GM04504 (cell line): ENCODE measurements around the gene SLC44A2.

Experiments used
- DNase-seq: peaks from one replicate; pipeline ENCODE4 v3.0.0-alpha.2; 2012; ENCODE audit warnings: low read depth

Gene SLC44A2

DNA sequence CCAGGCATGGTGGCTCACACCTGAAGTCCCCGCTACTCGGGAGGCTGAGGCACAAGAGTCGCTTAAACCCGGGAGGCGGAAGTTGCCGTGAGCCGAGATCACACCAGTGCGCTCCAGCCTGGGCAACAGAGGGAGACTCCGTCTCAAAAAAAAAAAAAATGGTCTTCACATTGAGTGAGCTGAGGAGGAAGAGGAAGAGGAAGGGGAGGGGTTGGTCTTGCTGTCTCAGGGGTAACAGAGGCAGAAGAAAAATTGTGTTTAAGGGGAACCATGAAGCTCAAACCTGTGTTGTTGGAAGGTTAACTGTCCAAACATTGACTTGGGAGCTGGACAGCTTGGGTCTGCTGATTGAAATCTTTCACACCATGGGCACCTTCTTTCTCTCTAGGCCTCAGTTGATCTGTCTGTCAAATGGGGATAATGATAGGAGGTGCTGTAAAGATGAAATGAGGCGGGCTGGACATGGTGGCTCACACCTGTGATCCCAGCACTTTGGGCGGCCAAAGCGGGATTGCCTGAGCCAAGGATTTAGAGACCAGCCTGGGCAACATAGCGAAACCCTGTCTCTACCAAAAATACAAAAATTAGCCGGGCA is 9.8 kb upstream of the SLC44A2 start:
- DNase-seq: no peak

DNA sequence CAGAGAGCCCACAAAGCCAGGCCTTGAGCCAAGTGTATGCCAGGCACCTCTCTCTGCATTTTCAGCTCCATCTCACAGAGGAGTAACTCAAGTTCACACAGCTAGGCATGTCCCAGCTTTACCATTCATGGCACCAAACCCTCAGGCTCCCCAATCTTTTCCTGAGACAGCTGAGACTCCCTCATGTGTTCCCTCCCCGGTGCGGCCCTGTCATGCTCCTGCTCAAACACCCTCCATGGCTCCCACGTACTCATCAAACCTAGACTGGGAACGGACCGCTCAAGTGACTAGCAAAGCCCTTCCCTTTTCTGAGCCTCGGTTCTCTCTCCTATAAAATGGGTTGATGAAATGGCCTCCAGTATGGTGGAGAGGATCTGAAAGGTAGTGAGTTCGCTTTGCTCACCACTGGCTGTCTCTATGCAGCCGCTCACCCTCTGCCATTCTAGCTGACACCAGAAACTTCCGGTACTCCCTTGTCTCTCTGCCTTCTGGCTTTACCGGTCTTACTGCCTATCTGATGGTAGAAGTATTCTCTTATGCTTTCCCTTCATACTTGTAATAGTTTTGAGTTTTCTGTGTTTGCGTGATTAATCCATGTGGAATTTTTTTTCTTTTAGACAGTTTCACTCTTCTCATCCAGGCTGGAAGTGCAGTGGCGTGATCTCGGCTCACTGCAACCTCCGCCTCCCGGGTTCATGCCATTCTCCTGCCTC is 7.8 kb upstream of the SLC44A2 start:
- DNase-seq: peak; percentile 66

DNA sequence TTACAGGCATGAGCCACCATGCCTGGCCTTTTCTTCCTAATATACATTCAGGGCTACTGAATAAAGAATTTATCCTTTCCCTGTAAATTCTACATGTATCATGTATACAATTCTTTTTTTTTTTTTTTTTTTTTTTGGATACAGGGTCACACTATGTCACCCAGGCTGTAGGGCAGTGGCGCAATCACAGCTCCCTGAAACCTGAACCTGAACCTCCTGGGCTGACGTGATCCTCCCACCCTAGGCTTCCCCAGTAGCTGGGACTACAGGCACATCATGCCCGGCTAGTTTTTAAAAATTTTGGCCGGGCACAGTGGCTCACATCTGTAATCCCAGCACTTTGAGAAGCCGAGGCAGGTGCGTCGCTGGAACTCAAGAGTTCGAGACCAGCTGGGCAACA is 6.5 kb upstream of the SLC44A2 start:
- DNase-seq: no peak

DNA sequence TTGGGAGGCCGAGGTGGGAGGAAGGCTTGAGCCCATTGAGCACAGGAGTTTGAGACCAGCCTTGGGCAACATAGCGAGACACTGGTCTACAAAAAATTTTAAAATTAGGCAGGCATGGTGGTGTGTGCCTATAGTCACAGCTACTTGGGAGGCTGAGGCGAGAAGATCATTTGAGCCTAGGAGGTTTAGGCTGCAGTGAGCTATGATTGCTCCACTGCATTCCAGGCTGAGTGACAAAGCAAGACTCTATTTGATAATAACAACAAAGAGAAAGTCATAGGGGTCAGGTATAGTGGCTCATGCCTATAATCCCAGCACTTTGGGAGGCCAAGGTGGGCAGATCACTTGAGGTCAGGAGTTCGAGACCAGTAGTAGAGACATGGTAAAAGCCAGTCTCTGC is 4.6 kb upstream of the SLC44A2 start:
- DNase-seq: no peak

DNA sequence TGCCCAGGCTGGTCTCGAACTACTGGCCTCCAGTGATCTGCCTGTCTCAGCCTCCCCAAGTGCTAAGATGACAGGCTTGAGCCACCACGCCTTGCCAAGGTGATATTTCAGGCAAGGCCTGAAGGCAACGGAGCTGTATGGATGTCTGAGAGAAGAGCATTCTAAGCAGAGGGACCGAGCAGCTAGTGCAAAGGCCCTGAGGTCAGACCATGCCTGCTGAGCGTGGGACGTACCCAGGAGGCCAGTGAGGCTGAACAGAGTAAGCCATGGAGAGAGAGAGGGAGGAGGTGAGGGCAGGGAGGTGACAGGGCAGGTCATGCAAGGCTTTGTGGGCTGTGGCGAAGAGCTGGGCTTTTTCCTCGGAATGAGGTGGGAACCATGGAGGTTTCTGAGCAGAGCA is 3.4 kb upstream of the SLC44A2 start:
- DNase-seq: no peak

DNA sequence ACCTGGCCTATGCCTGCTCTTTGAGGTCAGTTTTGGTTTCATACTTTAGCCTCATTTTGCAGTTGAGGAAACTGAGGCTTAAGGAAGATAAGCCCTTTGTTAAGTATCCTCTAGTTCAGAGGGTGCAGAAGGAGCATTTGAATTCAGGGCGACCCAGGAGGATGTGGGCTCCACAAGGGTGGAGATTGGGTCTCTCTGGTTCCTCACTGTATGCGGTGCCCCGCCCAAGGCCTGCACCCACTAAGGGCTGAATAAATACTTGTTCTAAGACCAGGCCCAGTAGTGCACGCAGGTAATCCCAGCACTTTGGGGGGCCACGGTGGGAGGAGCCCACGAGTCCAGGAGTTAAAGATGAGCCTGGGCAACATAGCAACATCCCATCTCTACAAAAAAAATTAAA is 768 bp upstream of the SLC44A2 start:
- no peak for DNase-seq

DNA sequence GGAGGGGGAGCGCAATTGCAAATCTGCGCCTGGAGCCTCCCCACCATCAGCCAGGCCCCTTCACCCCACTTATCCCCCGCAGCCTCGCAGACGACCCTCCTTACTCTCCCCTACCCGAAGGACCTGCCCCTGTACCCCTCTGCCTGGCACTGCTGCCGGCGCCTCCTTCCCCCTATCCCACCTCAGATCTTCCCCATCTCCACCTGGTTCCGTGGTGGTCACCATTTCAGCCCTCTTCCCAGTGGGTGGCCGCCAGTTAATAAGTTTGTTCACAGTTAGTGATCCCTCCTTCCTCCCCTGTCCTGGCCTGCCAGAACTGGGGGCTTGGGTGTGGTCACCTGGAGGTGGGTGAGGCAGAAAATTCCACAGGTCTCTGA is 397 bp downstream of the SLC44A2 start:
- DNase-seq: no peak

DNA sequence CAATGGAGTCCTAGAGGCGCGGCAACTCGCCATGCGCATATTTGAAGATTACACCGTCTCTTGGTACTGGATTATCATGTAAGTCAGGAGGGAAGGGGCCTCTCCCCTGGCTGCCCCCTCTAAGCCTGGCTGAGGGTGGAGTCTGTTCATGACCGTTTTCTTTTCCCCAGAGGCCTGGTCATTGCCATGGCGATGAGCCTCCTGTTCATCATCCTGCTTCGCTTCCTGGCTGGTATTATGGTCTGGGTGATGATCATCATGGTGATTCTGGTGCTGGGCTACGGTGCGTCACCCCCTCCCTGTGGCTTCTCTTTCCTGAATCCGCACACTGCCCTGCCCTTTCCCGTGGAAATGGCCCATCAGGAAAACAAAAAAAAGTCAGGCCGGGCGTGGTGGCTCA is 6.5 kb downstream of the SLC44A2 start:
- no peak for DNase-seq

DNA sequence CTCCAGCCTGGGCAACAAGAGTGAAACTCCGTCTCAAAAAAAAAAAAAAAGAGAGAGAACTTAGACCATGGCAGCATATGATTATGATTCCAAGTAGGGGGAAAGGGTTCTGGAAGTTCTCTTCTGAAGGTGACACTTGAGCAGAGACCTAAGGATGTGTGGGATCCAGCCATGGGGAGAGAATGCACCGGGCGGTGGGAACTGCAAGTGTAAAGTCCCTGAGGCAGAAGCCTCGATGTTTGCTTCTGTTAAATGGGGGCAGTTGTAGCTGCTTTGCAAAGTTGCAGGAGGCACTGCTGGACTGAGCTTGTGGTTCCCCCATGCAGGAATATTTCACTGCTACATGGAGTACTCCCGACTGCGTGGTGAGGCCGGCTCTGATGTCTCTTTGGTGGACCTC is 9.1 kb downstream of the SLC44A2 start:
- no peak for DNase-seq

DNA sequence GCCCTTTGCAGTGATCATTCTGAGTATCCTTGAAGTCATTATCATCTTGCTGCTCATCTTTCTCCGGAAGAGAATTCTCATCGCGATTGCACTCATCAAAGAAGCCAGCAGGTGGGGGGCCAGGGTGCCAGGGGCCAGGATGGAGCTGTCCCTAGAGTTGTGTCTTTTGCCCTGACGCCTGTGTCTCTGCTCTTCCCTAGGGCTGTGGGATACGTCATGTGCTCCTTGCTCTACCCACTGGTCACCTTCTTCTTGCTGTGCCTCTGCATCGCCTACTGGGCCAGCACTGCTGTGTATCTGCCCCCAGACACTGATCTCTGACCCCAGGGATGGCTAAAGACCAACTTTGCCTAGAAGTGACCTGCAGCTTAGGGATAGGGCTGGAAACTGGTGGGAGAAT is 9.6 kb downstream of the SLC44A2 start:
- DNase-seq: no peak

DNA sequence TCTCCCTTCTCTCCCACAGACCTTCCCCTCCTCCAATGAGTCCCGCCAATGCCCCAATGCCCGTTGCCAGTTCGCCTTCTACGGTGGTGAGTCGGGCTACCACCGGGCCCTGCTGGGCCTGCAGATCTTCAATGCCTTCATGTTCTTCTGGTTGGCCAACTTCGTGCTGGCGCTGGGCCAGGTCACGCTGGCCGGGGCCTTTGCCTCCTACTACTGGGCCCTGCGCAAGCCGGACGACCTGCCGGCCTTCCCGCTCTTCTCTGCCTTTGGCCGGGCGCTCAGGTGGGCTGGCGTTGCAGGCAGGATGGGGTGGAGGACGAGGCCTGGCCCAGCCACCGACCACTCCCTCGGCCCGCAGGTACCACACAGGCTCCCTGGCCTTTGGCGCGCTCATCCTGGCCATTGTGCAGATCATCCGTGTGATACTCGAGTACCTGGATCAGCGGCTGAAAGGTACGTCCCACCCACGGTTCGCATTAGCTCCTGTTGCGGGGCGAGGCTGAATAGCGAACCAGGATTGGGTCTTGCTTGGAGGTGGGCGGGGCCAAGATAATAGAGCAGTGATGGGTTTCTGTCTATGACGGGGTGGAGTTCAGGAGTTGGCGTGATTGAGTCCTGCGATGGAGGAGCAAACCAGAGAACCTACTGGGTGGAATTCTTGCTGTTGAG is 11.1 kb downstream of the SLC44A2 start:
- no peak for DNase-seq

DNA sequence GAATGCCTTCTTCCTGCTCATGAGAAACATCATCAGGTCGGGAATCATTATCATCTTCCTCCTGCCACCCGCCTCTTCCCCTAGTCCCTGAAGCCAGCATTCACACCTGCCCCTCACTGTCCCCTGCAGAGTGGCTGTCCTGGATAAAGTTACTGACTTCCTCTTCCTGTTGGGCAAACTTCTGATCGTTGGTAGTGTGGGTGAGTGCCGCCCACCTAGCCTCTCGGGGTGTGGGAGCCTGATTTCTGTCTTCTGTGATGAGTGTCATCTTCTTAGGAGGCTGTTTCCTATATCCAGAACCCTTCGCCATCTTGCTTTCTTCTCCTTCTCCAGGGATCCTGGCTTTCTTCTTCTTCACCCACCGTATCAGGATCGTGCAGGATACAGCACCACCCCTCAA is 12.5 kb downstream of the SLC44A2 start:
- no peak for DNase-seq

DNA sequence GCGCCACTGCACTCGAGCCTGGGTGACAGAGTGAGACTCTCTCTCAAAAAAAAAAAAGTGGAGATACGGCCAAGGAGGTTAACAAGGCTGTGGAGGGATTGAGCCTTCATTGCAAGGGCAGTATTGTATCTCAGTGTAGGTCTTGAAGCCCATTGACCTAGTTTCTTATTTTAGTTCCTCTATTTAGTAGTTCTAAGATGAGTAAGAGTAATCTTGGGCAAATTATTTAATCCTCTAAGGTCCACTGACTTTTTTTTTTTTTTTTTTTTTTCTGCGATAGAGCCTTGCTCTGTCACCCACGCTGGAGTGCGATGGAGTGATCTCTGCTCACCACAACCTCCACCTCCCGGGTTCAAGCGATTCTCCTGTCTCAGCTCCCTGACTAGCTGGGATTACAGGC is 14.5 kb downstream of the SLC44A2 start:
- DNase-seq: no peak

DNA sequence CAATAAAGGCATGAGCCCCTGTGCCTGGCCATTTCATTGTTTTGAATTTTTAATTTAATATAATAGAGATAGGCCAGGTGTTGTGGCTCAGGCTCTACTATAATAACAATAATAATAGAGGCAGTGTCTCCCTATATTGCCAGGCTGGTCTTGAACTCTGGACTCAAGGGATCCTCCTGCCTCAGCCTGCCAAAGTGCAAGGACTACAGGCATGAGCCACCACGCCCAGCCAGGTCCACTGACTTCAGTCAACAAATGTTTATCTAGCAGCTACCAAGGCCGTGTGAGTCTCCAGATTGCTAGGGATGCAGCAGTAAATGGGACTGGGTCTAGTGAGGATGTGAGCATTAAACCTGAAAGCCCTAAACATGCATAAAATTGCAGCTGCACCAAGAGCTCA is 15.0 kb downstream of the SLC44A2 start:
- no peak for DNase-seq

DNA sequence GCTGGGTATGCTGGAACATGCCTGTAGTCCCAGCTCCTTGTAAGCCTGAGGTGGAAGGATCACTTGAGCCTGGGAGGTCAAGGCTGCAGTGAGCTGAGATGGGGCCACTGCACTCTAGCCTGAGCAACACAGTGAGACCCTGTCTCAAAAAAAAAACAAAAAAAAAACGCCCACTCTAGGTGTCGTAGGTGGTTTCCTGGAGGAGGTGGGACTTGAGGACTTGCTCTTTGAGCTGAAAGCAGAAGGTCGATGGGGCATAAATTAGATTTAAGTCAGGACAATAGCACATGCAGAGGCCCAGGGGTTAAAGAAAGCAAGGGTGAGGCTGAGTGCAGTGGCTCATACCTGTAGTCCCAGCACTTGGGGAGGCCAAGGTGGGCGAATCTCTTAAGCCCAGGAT is 15.9 kb downstream of the SLC44A2 start:
- DNase-seq: no peak

DNA sequence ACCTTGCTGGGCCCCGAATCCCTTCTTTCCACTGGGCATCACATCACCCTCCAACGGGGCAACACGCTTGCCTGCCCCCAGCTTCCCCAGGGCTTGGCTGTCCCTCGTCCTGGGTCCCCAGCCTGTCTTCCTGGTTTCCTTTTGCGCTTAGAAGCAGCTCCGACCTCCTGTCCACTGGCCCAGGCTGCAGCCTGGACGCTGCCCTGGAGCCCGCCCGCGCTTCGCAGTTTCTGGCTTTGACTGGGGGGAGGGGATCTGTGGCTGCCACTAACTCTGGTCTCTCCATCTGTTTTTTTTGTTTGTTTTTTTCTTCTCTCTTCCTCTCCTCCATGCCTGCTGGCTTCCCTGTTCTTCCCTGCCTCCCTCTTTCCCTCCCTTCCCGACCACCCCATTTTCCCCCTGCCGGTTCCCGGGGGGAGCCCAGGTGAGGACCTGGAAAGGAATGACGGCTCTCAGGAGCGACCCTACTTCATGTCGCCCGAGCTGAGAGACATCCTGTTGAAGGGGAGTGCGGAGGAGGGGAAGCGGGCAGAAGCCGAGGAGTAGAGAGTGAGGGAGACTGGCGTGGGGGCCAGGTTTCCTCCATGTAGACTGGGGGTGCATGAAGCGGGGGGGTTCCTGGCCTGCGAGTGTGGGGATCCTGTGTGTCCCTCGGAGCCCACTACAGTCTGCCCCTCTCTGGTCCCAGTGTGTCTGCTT is 17.3 kb downstream of the SLC44A2 start:
- DNase-seq: no peak

DNA sequence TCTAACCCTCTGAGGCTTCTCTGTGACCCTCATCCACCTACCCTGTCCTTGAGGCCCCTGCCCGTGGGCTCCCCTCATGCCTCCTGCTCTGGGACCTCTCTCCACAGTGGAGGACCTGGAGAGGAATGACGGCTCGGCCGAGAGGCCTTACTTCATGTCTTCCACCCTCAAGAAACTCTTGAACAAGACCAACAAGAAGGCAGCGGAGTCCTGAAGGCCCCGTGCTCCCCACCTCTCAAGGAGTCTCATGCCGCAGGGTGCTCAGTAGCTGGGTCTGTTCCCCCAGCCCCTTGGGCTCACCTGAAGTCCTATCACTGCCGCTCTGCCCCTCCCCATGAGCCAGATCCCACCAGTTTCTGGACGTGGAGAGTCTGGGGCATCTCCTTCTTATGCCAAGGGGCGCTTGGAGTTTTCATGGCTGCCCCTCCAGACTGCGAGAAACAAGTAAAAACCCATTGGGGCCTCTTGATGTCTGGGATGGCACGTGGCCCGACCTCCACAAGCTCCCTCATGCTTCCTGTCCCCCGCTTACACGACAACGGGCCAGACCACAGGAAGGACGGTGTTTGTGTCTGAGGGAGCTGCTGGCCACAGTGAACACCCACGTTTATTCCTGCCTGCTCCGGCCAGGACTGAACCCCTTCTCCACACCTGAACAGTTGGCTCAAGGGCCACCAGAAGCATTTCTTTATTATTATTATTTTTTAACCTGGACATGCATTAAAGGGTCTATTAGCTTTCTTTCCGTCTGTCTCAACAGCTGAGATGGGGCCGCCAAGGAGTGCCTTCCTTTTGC is 18.0 kb downstream of the SLC44A2 start:
- DNase-seq: no peak

DNA sequence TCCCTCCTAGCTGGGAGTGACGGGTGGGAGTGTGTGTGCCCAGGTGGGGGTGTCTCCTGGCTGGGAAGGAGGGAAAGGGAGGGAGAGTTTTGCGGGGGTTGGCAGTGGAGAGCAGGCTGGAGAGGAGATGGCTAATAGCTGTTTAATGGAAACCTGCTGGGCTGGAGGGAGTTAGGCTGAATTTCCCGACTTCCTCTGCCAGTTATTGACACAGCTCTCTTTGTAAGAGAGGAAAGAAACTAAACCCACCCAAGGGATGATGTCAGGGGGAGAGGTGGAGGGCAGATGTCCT is 18.6 kb downstream of the SLC44A2 start:
- DNase-seq: no peak

DNA sequence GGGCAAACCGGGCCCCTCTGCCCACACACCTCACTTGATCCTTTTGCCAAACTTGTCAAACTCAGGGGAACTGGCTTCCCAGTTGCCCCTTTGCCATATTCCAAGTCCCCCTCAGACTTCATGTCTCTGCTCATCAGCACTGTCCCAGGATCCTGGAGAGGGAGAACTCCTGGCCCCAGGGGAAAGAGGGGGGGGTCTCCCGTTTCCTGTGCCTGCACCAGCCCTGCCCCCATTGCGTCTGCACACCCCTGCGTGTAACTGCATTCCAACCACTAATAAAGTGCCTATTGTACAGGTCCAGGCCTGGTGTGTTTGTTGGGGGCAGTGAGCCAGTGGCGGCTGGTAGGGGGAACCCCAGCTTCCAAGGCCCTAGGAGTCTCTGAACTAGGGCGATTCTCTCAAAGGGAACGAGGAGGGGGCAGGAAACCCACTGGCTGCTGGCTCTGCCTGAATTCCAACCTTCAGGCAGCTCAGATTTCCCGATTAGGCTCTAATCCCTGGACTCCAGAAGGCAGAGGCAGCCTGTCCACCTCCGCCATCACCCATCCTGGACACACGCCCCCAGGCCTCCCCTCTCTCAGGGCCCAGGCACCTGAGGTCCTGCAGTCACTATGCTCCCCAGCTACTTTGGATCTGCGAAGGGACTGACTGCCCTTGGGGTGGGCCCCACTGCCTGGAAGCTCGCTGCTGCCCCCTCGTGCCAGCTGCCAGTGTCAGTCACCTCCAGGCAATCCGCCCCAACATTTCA is 19.1 kb downstream of the SLC44A2 start:
- peak; percentile 48 for DNase-seq

DNA sequence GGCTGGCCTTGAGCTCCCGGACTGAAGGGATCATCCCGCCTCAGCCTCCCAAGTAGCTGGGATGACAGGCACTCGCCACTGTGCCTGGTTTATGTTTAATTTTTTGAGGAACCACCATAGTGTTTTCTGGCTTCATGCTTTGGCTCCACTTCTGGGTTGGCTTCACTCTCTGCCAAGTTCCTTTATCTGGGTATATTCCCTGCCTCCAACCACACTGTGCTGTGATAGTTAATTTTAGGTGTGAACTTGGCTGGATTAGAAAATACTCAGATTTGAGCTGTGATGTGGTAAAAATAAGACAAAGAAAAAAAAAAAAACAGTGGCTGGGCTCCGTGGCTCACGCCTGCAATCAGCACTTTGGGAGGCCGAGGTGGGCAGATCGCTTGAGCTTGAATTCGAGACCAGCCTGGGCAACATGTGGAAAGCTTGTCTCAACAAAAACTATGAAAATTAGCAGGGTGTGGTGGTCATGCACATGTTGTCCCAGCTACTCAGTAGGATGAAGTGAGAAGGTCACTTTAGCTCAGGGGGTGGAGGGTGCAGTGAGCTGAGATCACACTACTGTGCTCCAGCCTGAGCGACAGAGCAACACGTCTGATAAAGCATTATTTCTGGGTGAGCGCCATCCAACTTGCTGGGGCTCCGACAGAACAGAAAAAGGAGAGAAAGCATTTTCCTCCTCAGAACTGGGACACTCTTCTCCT is 21.3 kb downstream of the SLC44A2 start:
- no peak for DNase-seq

DNA sequence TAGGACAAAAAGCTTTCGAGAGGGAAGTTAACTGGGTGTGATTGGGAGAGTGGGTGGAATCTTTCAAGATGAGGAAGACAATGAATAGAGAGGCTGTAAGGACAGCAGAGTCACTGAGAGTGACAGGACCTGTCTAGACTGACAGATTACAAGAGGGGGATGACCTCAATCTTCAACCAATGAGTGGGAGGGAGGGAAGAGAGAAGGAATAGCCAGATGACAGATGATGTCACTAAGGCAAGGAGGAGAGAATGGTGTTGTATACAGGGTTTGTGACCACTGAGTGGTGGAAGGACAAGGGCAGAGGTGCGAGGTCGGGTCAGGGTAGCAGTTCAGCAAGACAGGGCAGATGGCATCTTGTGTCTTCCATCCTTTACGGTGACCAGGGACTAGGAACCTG is 23.0 kb downstream of the SLC44A2 start:
- no peak for DNase-seq
